Limb (tissue), 2 donors: ENCODE data around the gene CMTR1.

Experiments used
- DNase-seq, 2 donors: peaks; one replicate each; pipeline ENCODE4 v3.0.0-alpha.2; 2016; ENCODE audit errors: extremely low spot score in 2 of 2

CMTR1 gene

DNA sequence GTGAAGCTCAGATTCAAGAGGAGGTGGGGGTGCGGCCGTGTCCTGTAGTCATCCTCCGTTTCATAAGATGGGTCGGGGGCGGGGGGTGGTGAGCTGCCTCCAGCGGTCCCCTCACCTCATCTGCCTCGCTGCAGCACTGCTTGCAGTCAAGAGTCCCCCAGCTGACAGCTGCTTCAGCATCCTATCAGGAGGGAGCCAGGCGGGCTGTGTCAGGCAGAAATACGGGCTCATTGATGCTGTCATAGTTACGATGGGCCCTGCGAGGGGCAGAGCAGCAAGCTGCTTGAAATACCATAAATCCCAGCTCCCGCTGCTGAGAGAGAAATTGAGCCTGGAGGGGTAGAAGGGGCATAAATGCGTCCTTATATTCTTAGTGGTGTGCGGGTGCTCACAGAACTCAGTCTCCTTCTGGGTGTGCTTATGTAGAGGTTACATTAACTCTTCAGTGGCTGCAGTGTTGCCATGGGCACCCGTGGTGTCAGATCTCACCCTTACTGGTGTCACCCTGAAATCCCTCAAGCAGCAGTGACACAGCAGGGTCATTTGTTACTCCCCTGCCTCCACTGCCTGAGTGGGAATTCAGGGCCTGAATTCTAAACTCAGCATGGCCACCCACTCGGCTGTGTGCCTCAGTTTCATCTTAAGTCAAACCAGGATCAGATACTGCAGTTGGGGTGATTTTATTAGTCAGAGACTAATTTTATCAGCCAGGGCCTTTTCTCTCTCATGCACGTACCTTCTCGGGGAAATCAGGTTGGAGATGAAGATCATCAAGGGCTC lies 44.8 kb downstream of the CMTR1 start:
- DNase-seq: peak in 1 of 2 donors; percentile 50

DNA sequence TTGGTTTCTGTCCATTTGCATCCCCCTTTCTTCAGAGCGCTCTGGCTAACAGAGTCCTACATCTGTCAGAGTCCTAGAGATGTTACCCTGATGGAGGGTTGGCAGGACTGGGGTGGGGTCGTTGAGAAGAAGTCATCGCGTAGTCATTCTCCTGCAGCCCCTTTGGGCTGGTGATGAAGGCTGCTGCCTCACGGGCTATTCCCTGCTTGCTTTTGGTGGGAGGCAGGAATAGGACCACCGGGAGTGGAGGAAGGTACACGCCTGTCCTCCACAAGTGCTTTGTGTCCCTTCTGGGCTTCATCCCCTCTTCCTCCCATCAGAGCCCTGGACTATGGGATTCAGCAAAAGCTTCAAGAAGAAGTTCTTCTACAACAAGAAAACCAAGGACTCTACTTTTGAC lies 45.8 kb downstream of the CMTR1 start:
- no peak for DNase-seq

DNA sequence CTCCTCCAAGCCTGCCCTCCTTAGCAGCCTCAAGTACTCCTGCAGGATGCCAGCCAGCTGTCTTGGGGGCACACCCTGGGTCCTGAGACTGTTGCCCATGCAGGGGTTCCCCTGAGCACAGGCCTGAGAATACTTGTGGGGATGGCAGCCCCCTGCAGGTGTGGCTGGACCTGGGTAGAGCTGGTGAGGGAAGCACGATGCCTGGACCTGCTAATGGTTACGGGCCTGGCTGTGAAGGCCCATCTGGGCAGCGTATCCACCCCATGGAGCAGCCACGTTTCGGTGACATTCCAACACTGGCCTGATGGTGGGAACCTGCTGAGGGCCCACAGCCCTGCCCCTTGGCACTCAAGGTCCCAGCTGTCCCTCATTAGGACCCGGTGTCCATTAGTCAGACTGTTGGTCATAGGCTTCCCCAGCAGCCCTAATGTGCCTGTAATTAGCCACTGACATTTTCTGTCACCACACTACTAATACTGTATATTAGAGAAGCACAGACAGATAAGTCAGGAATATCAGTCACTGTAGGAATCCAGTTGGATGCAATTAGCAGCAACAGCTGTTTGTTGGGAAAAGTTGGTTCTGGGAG lies 46.3 kb downstream of the CMTR1 start:
- DNase-seq: no peak

DNA sequence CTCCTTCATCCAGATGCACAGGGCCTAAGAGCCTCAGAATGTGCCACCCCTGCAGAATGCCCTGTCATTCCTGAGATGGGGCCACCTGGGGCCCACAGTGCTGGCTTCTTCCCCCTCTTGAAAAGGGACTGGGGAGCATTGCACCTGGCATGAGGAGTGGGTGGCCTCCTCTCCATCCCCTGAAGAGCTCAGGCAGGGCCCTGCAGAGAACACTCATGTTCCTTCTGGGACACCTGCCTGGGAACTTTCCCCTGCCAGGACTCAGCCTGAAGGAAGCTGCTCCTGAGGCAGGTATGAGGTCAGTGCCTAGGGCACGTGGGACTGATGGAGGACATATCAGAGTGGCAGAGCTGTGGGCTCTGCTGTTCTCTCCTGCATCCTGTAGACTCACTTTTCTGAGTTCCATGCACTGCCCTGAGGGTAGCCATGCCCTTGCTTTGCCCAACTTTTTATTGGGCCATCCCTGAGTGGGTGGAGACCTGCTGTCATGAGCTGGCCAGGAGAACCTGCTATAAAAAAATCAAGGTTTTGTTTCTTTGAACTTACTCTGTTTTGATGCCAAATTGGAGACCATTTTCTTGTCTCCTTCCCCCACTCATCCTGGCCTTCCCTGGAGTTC lies 47.2 kb downstream of the CMTR1 start:
- no peak for DNase-seq

DNA sequence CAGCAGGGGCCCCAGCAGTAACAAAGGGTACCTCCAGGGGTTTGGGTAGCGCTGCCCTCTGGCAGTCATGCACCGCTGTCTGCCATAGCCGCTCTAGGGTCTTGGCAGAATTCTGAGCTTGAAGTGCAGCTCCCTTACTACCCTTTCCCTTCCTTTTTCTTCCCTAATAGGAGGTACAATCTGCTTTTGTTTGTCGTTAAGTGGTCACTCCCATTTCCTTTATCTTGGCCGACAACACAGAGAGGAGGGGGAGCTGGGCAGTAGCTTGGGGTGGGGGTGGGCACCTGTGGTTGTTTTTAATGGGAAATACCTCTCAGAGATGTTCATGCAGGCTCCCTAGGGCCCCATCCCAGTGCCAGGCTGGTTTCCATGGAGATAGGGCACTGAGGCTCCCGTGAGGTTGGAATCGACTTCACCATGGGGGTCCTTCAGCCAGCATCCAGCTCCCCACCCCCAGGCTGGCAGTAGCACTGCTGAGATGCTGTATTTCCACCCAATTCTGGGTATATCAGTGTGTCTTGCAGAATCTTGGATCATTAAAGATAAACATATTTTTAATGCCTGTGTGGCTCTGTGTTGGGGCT lies 48.0 kb downstream of the CMTR1 start:
- DNase-seq: peak in 1 of 2 donors; percentile 38

DNA sequence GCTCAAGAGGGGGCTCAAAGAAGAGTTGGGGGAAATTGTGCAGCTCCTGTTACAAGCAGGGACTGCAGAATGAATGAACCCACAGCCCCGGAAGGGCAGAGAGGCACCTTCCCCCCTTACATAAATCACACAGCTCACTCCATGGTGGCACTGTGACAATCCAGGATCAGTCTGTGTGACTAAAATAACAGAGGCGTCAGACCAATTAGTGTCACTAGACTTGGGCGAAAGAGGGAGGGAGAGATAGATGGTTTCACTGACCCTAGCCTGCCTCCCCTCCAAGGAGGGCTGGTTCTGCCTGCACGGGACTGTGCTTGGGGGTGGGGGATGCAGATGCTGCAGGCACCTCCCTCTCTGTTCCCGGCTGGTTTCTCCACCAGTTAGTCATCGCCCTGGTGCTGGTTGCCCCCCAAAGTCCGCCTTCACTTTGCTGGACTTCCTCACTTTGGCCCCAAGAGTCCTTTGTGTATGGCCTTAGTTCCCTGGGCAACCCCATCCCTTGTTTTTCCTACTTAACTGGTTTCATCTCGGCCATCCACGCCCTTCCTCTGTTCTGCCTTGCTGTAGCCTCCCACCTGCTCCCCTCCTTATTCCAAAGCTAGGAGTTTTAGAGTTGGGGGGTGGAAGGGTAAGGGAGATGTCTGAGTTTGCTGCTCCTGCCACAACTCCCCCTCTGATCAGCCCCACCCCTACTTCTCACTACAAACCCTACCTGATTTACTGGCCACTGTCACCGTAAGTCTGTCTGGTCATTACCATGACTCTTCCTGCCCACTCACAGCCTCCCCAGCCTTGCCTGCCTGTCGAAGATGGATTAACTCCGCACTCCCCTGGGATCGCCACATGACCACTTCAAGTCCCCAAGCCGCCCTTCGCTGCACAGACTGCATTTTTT lies 48.9 kb downstream of the CMTR1 start:
- DNase-seq: peak in 1 of 2 donors; percentile 40

DNA sequence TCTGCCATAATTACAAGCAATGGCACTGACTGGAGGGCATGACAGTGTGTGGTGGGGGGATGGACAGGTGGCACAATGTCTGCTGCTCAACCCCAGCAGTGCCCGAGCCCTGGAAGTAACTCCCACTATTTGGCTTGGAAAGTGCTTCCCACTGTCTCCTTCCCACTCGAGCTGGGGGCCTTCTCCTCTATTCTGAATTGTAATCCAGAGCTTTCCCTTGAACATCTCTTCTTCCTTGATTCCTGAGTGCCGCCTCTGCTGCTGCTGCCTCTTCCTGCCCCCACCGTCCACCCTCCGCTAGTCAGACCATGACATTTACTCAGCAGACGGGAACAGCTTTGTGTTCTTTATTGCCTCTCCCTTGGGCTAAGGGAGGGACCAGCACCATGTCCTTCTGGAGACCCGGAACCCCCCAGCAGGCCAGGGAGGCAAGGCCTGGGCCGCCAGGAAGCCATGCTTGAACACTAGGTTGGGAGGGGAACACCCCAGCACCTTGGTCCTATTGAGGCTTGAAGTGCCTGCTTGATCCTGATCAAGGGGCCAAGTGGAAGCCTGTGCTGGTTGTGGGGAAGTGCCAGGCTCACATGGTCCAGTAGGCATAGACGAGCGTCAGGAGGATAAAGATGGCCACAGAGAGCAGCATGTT lies 49.7 kb downstream of the CMTR1 start:
- no peak for DNase-seq

GRCh38 chr6:37483252-37483901 lies 50.4 kb downstream of the CMTR1 start:
- no peak for DNase-seq

DNA sequence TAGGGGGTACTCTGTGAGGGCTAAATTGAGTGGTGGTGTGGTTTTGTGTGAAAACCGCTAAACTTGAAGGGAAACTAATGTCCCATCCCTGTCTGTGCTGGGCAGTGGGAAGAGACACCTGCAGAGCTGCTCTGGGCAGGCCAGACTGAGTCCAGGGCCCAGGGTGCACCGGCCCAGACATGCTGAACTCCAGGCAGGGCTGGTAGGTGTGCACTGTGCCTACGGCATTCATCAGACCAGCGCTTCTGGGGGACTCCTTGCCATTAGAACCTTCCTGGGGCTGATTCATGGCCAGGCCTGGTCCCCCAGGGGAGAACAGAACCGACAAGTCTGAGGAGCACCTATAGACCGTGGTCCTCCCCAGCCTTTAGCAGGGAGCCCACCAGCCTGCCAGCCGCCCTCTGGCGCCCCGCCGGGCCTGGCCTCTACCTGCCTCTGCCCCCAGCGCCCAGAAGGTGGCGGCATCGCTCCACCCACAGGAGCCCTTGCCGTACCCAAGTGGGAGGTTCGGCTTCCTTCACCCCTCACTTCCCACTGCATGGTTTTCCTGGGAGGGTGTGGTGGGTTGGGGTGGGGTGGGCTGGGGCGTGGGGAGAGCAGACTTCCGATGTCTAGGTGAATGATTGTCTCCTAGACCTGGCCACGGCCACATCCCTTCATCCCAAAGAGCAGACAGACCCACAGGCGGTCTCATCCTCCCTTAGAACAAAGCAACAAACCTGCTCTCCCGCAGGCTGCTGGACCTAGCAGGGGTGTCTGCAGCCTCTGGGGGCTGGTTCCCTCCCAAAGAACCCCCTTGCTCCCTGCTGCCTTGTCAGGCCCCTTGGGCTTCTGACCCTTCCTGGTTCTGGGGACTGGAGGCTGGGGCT lies 51.1 kb downstream of the CMTR1 start:
- DNase-seq: peak in 1 of 2 donors; percentile 89

DNA sequence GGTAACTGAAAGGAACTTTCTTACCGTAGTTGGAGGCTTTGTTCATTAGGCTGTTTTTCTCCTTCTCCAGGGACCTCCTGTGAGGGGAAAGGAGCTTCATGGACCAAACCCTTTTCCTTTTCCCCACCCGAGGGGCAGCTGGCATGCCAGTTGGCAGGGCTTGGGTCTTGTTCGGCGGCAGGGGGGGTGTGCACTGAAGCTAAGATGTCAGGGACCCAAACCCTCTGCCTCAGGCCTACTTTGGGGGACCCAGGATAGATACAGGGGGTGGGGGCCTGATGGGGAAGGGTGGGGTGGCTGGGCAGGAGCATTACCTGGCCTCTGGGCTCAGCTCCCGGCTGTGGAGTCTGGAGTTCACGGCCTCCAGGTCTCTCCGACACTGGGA lies 51.8 kb downstream of the CMTR1 start:
- no peak for DNase-seq

DNA sequence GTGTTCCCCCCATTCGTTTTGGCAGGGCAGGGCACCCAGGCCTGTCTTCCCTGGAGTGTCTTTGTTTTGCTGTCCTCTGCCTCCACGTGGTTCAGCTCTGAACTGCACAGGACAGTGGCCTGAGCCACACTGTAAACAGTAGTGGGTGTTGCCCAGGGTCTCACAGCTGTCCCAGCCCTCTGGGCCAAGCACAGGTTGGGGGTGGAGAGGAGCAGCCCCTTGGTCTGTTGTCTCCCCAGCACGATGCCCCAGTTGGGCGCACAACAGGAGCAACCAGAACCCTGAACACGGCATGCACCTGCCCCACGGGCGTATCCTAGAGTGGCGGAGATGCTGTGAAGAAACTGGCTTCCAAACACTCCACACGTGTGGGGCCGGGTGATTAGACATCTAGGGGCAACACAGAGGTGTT lies 52.3 kb downstream of the CMTR1 start:
- DNase-seq: no peak

DNA sequence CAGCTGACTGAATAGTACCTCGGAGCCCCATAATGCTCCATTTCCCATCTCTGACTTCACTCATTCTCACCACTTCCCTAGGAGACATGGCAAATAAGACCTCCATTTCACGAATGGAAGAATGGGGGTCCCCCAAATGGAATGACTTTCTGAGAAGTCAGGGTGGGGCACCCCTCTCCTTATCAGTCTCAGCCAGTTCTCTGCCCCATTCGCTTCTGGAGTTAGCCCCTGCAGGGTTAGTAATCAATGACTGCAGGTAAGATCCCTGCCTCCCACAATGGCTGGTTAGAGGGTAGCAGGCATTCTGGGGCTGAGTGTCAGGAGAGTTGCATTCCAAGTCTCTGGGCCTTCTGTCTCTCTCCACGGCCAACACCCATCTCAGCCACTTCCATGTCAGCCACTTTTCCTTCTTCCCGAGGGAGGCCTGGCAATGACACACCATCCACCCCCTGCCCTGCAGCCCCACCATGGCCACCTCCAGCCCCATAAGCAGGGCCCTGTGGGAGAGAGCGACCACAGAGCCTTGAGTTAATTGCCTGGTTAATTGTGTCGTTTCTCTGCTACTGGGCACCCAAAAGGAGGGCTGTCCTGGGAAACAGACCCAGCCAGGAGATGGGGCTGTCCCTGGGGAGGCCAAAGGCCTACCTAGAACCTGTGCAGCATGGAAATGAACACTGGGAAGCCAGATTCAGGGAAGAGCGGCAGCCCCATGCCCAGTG lies 53.3 kb downstream of the CMTR1 start:
- DNase-seq: no peak

GRCh38 chr6:37487591-37488380 lies 54.8 kb downstream of the CMTR1 start:
- DNase-seq: no peak

DNA sequence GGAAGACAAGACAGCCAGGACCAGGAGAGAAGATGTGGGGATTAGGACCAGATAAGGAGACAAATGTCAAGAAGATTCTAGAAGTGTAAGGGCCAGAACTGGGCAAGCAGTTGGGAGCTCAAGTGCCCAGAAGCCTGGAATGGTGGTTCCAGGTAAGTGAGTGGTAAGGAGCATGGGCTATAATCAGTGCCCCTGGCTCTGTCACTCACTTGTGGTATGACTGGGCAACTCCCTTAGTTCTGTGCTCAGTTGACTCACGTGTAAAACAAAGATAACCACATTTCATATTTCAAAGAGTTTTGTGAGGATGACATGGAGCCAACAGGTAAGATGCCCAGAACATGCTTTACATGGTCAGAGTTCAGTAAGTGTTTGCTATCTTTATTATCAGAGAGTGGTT lies 55.5 kb downstream of the CMTR1 start:
- no peak for DNase-seq

DNA sequence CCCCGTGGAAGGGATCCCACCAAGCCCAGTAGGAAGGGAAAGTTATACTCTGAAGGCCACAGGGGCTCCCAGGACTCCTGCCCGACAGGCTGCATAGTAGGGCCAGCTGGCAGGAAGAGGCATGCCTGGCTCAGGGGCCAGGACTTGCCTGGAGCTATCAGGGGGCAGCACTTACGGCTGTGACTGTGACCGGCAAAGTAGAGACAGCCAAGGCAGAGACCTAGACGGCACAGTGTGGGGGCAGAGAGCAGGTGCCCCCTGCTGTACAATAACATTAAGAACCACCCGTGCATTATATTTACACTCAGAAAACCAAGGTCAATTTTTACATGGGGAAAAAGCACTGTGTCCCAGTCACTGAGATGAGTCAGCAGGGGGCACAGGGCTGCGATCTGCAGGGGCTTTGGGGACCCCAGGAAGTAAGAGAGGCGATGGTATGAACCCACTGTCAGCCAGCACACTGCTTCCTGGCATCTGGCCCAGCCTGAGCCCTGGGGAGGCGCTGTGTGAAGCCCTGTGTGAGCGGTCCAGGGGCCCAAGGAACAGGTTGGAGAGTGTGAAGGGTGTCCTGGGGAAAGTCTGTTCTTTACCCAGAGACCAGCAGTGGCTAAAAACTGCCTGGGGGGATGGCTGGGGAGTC lies 56.8 kb downstream of the CMTR1 start:
- peak in 1 of 2 donors; percentile 58 for DNase-seq

DNA sequence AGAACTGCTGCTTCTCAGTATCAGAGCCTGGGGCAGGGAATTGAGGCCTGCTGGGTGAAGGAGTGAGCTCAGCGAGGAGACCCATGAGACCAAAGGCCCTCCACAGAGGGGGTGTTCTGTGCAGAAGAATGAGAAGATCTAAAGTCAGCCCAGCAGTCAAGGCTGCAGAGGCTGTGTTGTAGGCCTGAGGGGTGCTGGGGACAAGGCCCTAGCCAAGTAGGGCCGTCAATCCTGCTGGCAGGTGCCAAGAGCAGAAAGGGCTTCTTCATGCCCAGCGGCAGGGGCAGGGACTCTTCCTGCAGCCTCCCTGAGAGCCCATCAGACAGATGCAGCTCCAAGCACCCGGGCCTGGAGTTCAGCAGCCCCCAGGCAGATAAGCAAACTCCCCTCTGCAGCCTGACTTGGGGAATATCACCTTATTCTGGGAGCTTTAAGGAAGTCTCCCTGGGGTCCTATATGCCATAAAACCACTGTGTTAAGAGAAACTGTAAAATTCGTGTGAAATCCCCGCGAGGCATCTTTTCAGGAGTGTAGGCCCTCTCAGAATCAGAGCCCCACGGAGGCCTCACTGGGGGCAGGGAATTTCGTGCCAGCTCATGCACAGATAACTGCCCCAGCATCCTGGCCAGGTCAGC lies 57.6 kb downstream of the CMTR1 start:
- peak in 1 of 2 donors; percentile 29 for DNase-seq
